H9 (cell line): ENCODE results near the gene SHANK3. TPM values are rescaled to one million over a fixed set of nuclear protein-coding genes. Genes with fewer than 3 reads are reported as not detected.

ENCODE experiments used
- DNase-seq: peaks from one replicate; pipeline ENCODE4 v3.0.0-alpha.2; 2017
- H2AFZ ChIP-seq: one replicate; pipeline ENCODE4 v1.6.1; 2013; ENCODE audit warnings: mild to moderate bottlenecking, low read length, control low read depth, moderate library complexity
- H2AK5ac ChIP-seq: 2 replicates; pipeline ENCODE4 v1.6.1; 2013; ENCODE audit warnings: low read length, control low read depth, mixed read lengths; ENCODE audit not compliant: insufficient read length
- H2BK120ac ChIP-seq: one replicate; pipeline ENCODE4 v1.6.1; 2013; ENCODE audit warnings: low read depth, mild to moderate bottlenecking, low read length, control low read depth, inconsistent platforms; ENCODE audit not compliant: poor library complexity, severe bottlenecking
- H2BK12ac ChIP-seq: 2 replicates; pipeline ENCODE4 v1.6.1; 2013; ENCODE audit warnings: low read length, control low read depth, mixed read lengths, low read depth; ENCODE audit not compliant: insufficient read length
- H2BK15ac ChIP-seq: 2 replicates; pipeline ENCODE4 v1.6.1; 2013; ENCODE audit warnings: low read depth, low read length, control low read depth
- H2BK20ac ChIP-seq: one replicate; pipeline ENCODE4 v1.6.1; 2013; ENCODE audit warnings: low read depth, mild to moderate bottlenecking, low read length, control low read depth, inconsistent platforms; ENCODE audit not compliant: poor library complexity, severe bottlenecking
- H2BK5ac ChIP-seq: 2 replicates; pipeline ENCODE4 v1.6.1; 2013; ENCODE audit warnings: low read length, control low read depth, mixed read lengths; ENCODE audit not compliant: insufficient read length
- H3K14ac ChIP-seq: 2 replicates; pipeline ENCODE4 v1.6.1; 2013; ENCODE audit warnings: low read length, control low read depth; ENCODE audit not compliant: insufficient read depth
- H3K18ac ChIP-seq: 2 replicates; pipeline ENCODE4 v1.6.1; 2013; ENCODE audit warnings: low read depth, mild to moderate bottlenecking, mixed read lengths, low read length, control low read depth; ENCODE audit not compliant: insufficient read length
- H3K23ac ChIP-seq: 2 replicates; pipeline ENCODE4 v1.6.1; 2013; ENCODE audit warnings: low read length, control low read depth, mixed read lengths, low read depth; ENCODE audit not compliant: insufficient read length
- H3K23me2 ChIP-seq: 2 replicates; pipeline ENCODE4 v1.6.1; 2013; ENCODE audit warnings: low read depth, mild to moderate bottlenecking, mixed read lengths, low read length, control low read depth; ENCODE audit not compliant: insufficient read length, poor library complexity, severe bottlenecking
- H3K27ac ChIP-seq: 2 replicates; pipeline ENCODE4 v1.5.1; 2013; ENCODE audit warnings: low read length, control low read depth, mixed read lengths, low read depth; ENCODE audit not compliant: insufficient read length
- H3K27me3 ChIP-seq: 2 replicates; pipeline ENCODE4 v1.6.1; 2013; ENCODE audit warnings: low read length, control low read depth, inconsistent platforms; ENCODE audit not compliant: insufficient read depth
- H3K4ac ChIP-seq: 2 replicates; pipeline ENCODE4 v1.6.1; 2013; ENCODE audit warnings: low read depth, mild to moderate bottlenecking, control low read depth, inconsistent platforms, low read length, moderate library complexity
- H3K4me1 ChIP-seq: 2 replicates; pipeline ENCODE4 v1.6.1; 2013; ENCODE audit warnings: low read length, control low read depth, inconsistent platforms; ENCODE audit not compliant: insufficient read depth
- H3K4me2 ChIP-seq: 2 replicates; pipeline ENCODE4 v1.6.1; 2013; ENCODE audit warnings: low read length, control low read depth, mixed read lengths; ENCODE audit not compliant: insufficient read length, insufficient read depth
- H3K56ac ChIP-seq: 2 replicates; pipeline ENCODE4 v1.6.1; 2013; ENCODE audit warnings: low read depth, mild to moderate bottlenecking, mixed read lengths, low read length, control low read depth; ENCODE audit not compliant: insufficient read length
- H3K79me1 ChIP-seq: 2 replicates; pipeline ENCODE4 v1.6.1; 2013; ENCODE audit warnings: low read depth, mild to moderate bottlenecking, moderate library complexity, low read length, control low read depth, inconsistent platforms; ENCODE audit not compliant: insufficient read depth, poor library complexity, severe bottlenecking
- H3K79me2 ChIP-seq: 2 replicates; pipeline ENCODE4 v1.6.1; 2013; ENCODE audit warnings: low read length, control low read depth, inconsistent platforms; ENCODE audit not compliant: insufficient read depth
- H3K9ac ChIP-seq: 2 replicates; pipeline ENCODE4 v1.6.1; 2013; ENCODE audit warnings: low read length, control low read depth, mixed read lengths; ENCODE audit not compliant: insufficient read length; ENCODE audit errors: extremely low read depth
- H3K9me3 ChIP-seq: one replicate; pipeline ENCODE4 v1.6.1; 2013; ENCODE audit warnings: low read depth, low read length, inconsistent platforms; ENCODE audit not compliant: control insufficient read depth
- H3T11ph ChIP-seq: one replicate; pipeline ENCODE4 v1.6.1; 2013; ENCODE audit warnings: mild to moderate bottlenecking, low read length, control low read depth, inconsistent platforms
- H4K20me1 ChIP-seq: one replicate; pipeline ENCODE4 v1.6.1; 2013; ENCODE audit not compliant: control insufficient read depth, insufficient read length, insufficient read depth
- H4K5ac ChIP-seq: 2 replicates; pipeline ENCODE4 v1.6.1; 2013; ENCODE audit warnings: low read depth, mild to moderate bottlenecking, mixed read lengths, low read length, control low read depth; ENCODE audit not compliant: insufficient read length
- H4K8ac ChIP-seq: replicated peaks from 2 replicates; pipeline ENCODE4 v1.6.1; 2013; ENCODE audit warnings: low read length, control low read depth, mixed read lengths, low read depth; ENCODE audit not compliant: insufficient read length
- H4K91ac ChIP-seq: 2 replicates; pipeline ENCODE4 v1.6.1; 2013; ENCODE audit warnings: low read depth, mild to moderate bottlenecking, moderate library complexity, mixed read lengths, low read length, control low read depth; ENCODE audit not compliant: insufficient read length
- H3K27ac Mint-ChIP-seq, 3 experiments: 2 replicates in 2 of 3; 3 replicates in 1 of 3; pipeline ENCODE4 v1.8.0; 2020 to 2021; ENCODE audit warnings: mixed read lengths in 3 of 3, mild to moderate bottlenecking in 1 of 3, moderate library complexity in 1 of 3
- H3K27me3 Mint-ChIP-seq: 2 replicates; pipeline ENCODE4 v1.8.0; 2021; ENCODE audit warnings: low read depth, mild to moderate bottlenecking, moderate library complexity, mixed read lengths
- H3K36me3 Mint-ChIP-seq, 3 experiments: 2 replicates in 2 of 3; 3 replicates in 1 of 3; pipeline ENCODE4 v1.8.0; 2020 to 2021; ENCODE audit warnings: low read depth in 3 of 3, mixed read lengths in 3 of 3; ENCODE audit not compliant: insufficient read depth in 1 of 3
- H3K4me1 Mint-ChIP-seq, 2 experiments: 2 replicates each; pipeline ENCODE4 v1.8.0; 2020; ENCODE audit warnings: mixed read lengths in 2 of 2
- H3K4me3 Mint-ChIP-seq, 2 experiments: 2 replicates in 1 of 2; 3 replicates in 1 of 2; pipeline ENCODE4 v1.8.0; 2020 to 2021; ENCODE audit warnings: mild to moderate bottlenecking in 2 of 2, mixed read lengths in 2 of 2, moderate library complexity in 1 of 2
- H3K9me3 Mint-ChIP-seq, 2 experiments: 2 replicates in 1 of 2; 3 replicates in 1 of 2; pipeline ENCODE4 v1.8.0; 2020; ENCODE audit warnings: mild to moderate bottlenecking in 2 of 2, mixed read lengths in 2 of 2, moderate library complexity in 1 of 2
- CTCF ChIP-seq: fragments of 200-600 bp; sonication (generic); conservative IDR thresholded peaks from 3 replicates; pipeline ENCODE4 v1.8.0; 2021; ENCODE audit warnings: antibody characterized with exemption, mild to moderate bottlenecking
- WGBS: extraction: QIAGEN DNeasy Blood & Tissue Kit; methylation state at CpG from one replicate; pipeline ENCODE4 v1.1.7; 2013; ENCODE audit warnings: missing lambda C conversion rate, low lambda C conversion rate, mixed read lengths; ENCODE audit not compliant: insufficient read length; ENCODE audit errors: extremely low coverage; 5-methylcytosine and 5-hydroxymethylcytosine counted together
- total RNA-seq: library from RNA; stranded (reverse); gene quantifications from 2 replicates; pipeline ENCODE4 v1.2.1, GENCODE V29; 2021

The SHANK3 gene
- total RNA-seq, 1 experiment from 2014 or later: 8.7 TPM

GRCh38 chr22:50716290-50717024 lies 43.8 kb downstream of the SHANK3 start:
- Histone ChIP-seq H3K23ac (no peak overlapping the region), H3K56ac (no peak overlapping the region), H3K4me1 (no peaks in the 10 kb centered on the region), H3K14ac (no peak overlapping the region), H3K79me1 (no peaks in the 10 kb centered on the region), H3T11ph (no peak overlapping the region), H2AFZ (no peak overlapping the region), H3K4ac (no peak overlapping the region), H4K91ac (no peak overlapping the region), H2AK5ac (no peak overlapping the region), H3K23me2 (peaks cover 9% of the 10 kb centered on the region), H2BK20ac (no peak overlapping the region), H4K5ac (no peak overlapping the region), H2BK120ac (no peak overlapping the region), H3K27ac (no peak overlapping the region), H4K8ac (no peak overlapping the region), H2BK12ac (no peak overlapping the region), H3K4me2 (no peak overlapping the region), H3K9ac (no peak overlapping the region), H3K9me3 (no peaks in the 10 kb centered on the region), H3K18ac (no peak overlapping the region), H3K27me3 (peaks cover 27% of the 10 kb centered on the region; the same call in 1 of the 2 replicates), H2BK5ac (no peak overlapping the region), H2BK15ac (no peak overlapping the region), H4K20me1 (no peaks in the 10 kb centered on the region), H3K79me2 (no peaks in the 10 kb centered on the region)
- DNase-seq: no peak
- no CpG with 5 or more reads among the region's 13 CpGs for WGBS
- H3K9me3 Mint-ChIP-seq: no peaks in the 10 kb centered on the region; a peak in 1 of 5 replicates
- no peak for TF ChIP-seq CTCF
- H3K27me3 Mint-ChIP-seq: peaks cover 52% of the 10 kb centered on the region
- peaks cover 0 to 4% (median 0%) of the 10 kb centered on the region in 3 experiments; a peak in 2 of 7 replicates for H3K36me3 Mint-ChIP-seq
- H3K4me3 Mint-ChIP-seq: no peak overlapping the region; a peak in 1 of 5 replicates
- peak overlapping the region in 1 of 3 experiments; percentile 28; a peak in 2 of 7 replicates for H3K27ac Mint-ChIP-seq
- H3K4me1 Mint-ChIP-seq: peaks cover 0 to 5% of the 10 kb centered on the region in 2 experiments; a peak in 1 of 4 replicates
